ENCODE data around the gene MSANTD3. TPM values are rescaled to one million over a fixed set of nuclear protein-coding genes. Genes with fewer than 3 reads are reported as not detected.

Gene MSANTD3
- total RNA-seq (2014; rRNA removed; shearing (Covaris generic)) (30.6 and 34.5 TPM in 2 replicates), polyA plus RNA-seq (2016; fragmentation: Nextera tagmentation; extraction: Ambion mirVana) (19.0 and 19.7 TPM in 2 replicates)
- long read RNA-seq, transcript MSANTD3-203 (3 exons, 1,362 nt), result major isoform, 9 of 17 reads
- long read RNA-seq, partial matches to known transcripts, result 6 of 17 reads
- long read RNA-seq, other reads (novel, unspliced or antisense), result 2 of 17 reads

- Histone ChIP-seq H3F3A (replicated peaks; ENCODE audit: low read depth) (peaks cover 4% of the 10 kb centered on the region; the same call in 1 of the 2 replicates), H3K36me3 (ENCODE audit: insufficient read depth) (no peaks in the 10 kb centered on the region), H3K27me3 (ENCODE audit: insufficient read depth) (no peaks in the 10 kb centered on the region), H4K20me1 (replicated peaks; ENCODE audit: insufficient read depth) (0 out of 2 replicates have a peak, but pooled peaks cover 5% of the 10 kb centered on the region), H2AFZ (peak within 1 kb of the TSS; percentile 94), H3K4me2 (peak within 1 kb of the TSS; percentile 93), H3K4me3 (peak within 1 kb of the TSS; percentile 92), H3K79me2 (replicated peaks; ENCODE audit: insufficient read depth) (peaks cover 41% of the 10 kb centered on the region), H3K27ac (ENCODE audit: low read depth) (peak within 1 kb of the TSS; percentile 90), H3K4me1 (ENCODE audit: insufficient read depth) (peaks cover 18% of the 10 kb centered on the region), H3K9me2 (ENCODE audit: insufficient read depth) (no peaks in the 10 kb centered on the region)
- Mint-ChIP-seq H3K9me3 (no peaks in the 10 kb centered on the region), H3K27ac (peak within 1 kb of the TSS; percentile 98), H3K27me3 (ENCODE audit: insufficient read depth, low read depth, poor library complexity) (peaks cover 13% of the 10 kb centered on the region), H3K36me3 (ENCODE audit: low read depth) (peaks cover 12% of the 10 kb centered on the region; the same call in 2 of the 3 replicates), H3K4me3 (peak within 1 kb of the TSS; percentile 88), H3K4me1 (peaks cover 33% of the 10 kb centered on the region)
- TF ChIP-seq NANOG (IDR thresholded peaks at IDR 0.05; ENCODE audit: borderline replicate concordance), result no peak
- peak; percentile 45; the same call in 1 of the 2 replicates for TF ChIP-seq POLR2AphosphoS5 (IDR thresholded peaks at IDR 0.05; ENCODE audit: low read depth)
- DNase-seq (ENCODE audit: low spot score) (peak; percentile 76), ATAC-seq (peak; percentile 71)
These were observed at the start of gene MSANTD3 for GRCh38 chr9:100426530-100427365. Gene MSANTD3 (plus strand): TSS chr9:100427143. CDS start chr9:100441939, 14,796 bp downstream.

- Mint-ChIP-seq H3K27me3 (ENCODE audit: insufficient read depth, low read depth, poor library complexity) (peaks cover 5% of the 10 kb centered on the region), H3K4me3 (no peak overlapping the region), H3K9me3 (peaks cover 15% of the 10 kb centered on the region), H3K4me1 (no peaks in the 10 kb centered on the region), H3K27ac (peak overlapping the region; percentile 32; the same call in 1 of the 2 replicates), H3K36me3 (ENCODE audit: low read depth) (peaks cover 26% of the 10 kb centered on the region)
- no peaks in the 10 kb centered on the region for H3F3A ChIP-seq (replicated peaks; ENCODE audit: low read depth)
- no peaks in the 10 kb centered on the region for H3K27me3 ChIP-seq (ENCODE audit: insufficient read depth)
- no peak for DNase-seq (ENCODE audit: low spot score)
- H3K36me3 ChIP-seq (ENCODE audit: insufficient read depth), result 0 out of 2 replicates have a peak, but pooled peaks cover 5% of the 10 kb centered on the region
- no peak overlapping the region for H3K27ac ChIP-seq (ENCODE audit: low read depth)
- H2AFZ ChIP-seq, result no peak overlapping the region
- no peak overlapping the region for H3K4me2 ChIP-seq
- no peaks in the 10 kb centered on the region for H3K79me2 ChIP-seq (replicated peaks; ENCODE audit: insufficient read depth)
- no peak for ATAC-seq
- no peaks in the 10 kb centered on the region for H4K20me1 ChIP-seq (replicated peaks; ENCODE audit: insufficient read depth)
- H3K9me2 ChIP-seq (ENCODE audit: insufficient read depth), result no peaks in the 10 kb centered on the region
- no peaks in the 10 kb centered on the region for H3K4me1 ChIP-seq (ENCODE audit: insufficient read depth)
- no peak overlapping the region for H3K4me3 ChIP-seq
- TF ChIP-seq JUNB (IDR thresholded peaks at IDR 0.05; ENCODE audit: unreplicated experiment), result no peak
- no peak for TF ChIP-seq NANOG (IDR thresholded peaks at IDR 0.05; ENCODE audit: borderline replicate concordance)
- TF ChIP-seq EZH2 (IDR thresholded peaks at IDR 0.05; ENCODE audit: low read depth, unreplicated experiment), result no peak
- no peak for TF ChIP-seq EZH2phosphoT487 (IDR thresholded peaks at IDR 0.05; ENCODE audit: unreplicated experiment)
- no peak for TF ChIP-seq CREB1 (CRISPR knock-in tag; IDR thresholded peaks at IDR 0.05; ENCODE audit: low read depth)
- no peak for TF ChIP-seq REST (IDR thresholded peaks at IDR 0.05; ENCODE audit: unreplicated experiment)
- no peak for TF ChIP-seq POLR2AphosphoS5 (IDR thresholded peaks at IDR 0.05; ENCODE audit: low read depth)
- TF ChIP-seq CTCF (conservative IDR thresholded peaks at IDR 0.05; ENCODE audit: low read depth in 2 of 2), result no peak
These were observed 47.1 kb upstream of the MSANTD3 start for GRCh38 chr9:100379862-100380261.

All from GM23338 (cell line).